ENCODE results near the gene PGBD2.
"Not testable (repeated sequence)": the region's sequence is repeated elsewhere in the genome, so short reads cannot be mapped to it uniquely, and the experiment has no call there.

The PGBD2 gene

GRCh38 chr1:248906009-248906752 is at the start of gene PGBD2:
Gene PGBD2 (plus strand): TSS chr1:248906235. CDS start chr1:248913863, 7,628 bp downstream.
- peak; percentile 93 for DNase-seq (ENCODE audit: extremely low spot score, insufficient read length, low read depth)

DNA sequence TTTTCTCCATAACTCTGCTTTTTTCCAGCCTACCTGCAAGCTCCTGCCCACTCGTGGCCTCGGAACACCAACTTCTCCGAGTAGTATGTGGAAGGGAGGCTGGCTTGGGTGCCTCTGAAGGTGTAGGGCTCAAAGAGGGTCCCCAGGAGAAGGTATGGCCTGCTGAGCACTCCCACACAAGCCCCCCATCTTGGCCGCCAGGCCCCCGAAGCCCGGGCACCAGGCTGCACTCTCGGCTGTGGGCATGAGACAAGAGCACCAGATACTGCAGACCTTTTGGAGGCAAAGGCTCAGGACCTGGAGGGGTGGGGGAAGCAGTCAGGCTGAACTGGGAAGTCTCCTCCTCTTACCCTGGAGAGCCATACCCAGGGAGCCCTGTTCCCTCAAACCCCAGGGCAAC is 48.8 kb upstream of the PGBD2 start:
- no peak for DNase-seq (ENCODE audit: extremely low spot score, insufficient read length, low read depth)
- FAIRE-seq = no peak

More at GRCh38 chr1:248906009-248906752, at the start of gene PGBD2:
- FAIRE-seq = peak; percentile 93

GRCh38 chr1:248857749-248858095 is 48.3 kb upstream of the PGBD2 start:
- DNase-seq (ENCODE audit: extremely low spot score, insufficient read length, low read depth) (no peak), FAIRE-seq (no peak)

DNA sequence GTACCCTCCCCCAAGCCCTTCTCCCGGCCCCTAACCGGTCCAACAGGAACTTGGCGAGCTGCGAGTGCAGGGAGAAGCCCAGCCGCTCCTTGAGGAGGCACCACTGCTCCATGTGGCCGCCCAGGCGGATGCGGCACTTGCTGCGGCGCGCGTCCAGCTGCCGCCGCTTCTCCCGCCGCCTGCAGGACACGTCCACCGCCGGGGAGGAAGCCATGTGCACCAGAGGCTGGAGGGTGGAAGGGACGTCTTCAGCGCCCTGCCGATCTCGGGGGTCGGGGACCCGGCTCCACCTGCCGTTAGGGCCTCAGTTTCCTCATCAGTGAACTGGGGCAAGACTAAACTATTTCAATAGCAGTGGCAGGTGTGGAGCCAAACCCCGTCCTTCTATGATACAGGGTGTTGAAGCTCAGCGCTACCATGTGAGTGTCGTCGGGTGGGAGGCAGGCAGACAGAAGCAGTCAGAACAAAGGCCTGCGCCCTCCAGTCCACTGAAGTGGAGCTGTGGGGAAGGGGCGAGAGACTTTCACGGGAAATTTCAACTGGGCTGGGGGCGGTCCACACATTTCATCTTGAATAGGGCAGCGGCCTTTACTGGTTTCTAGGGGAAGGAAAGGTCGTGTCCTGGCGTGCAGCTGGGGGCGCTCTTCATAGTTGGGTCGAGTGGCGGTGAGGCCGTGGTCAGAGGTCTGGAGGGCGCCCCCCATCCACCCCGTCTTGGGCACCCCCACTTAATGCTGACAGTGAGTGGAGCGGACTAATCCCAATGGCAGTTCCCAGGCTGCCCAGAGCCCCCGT is 47.7 kb upstream of the PGBD2 start:
- DNase-seq (ENCODE audit: extremely low spot score, insufficient read length, low read depth) = no peak
- peak; percentile 5 for FAIRE-seq

- peak; percentile 94 for DNase-seq (ENCODE audit: extremely low spot score, insufficient read length, low read depth)
- FAIRE-seq = peak; percentile 78
These were observed 46.8 kb upstream of the PGBD2 start, which contains the start of gene ZNF692 for GRCh38 chr1:248858891-248859889. Gene ZNF692 (minus strand): TSS chr1:248859085. CDS start chr1:248858309, 776 bp downstream.

DNA sequence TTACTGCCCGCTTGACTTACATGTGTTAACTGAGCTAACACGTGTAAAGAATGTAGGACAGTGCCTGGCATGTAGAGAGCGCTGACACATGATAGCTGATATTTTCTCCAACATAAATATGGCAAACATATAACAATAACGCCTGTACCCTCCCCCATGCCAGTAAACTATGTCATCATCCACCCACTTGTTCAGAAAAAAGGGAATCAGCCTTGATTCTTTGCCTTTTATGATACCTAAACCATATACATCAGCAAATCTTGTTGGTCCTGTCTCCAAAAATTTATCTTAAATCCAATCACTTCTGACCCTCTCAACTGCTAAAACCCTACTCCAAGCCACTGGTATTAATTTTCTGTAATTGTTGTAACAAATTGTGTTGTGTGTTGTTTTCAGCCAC is 46.0 kb upstream of the PGBD2 start:
- no peak for FAIRE-seq
- DNase-seq (ENCODE audit: extremely low spot score, insufficient read length, low read depth) = no peak

DNA sequence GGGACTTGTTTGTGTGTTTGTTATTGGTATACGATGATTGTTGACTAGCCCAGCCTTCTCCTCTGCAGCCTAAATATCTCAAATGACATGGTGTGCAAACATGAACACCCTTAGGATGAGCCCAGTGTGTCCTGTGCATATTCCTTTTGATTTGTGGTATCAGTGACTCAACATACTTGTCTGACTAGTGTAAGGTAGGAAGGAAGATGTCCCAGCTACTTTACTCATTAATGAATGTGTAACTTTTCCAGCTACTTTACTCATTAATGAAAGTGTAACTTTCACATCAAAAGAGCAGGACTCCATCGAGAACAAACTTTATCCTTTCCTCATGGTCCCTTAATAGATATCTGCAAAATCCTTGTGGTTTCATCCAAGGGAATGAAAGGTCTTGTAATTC is 44.4 kb upstream of the PGBD2 start:
- FAIRE-seq = no peak

DNA sequence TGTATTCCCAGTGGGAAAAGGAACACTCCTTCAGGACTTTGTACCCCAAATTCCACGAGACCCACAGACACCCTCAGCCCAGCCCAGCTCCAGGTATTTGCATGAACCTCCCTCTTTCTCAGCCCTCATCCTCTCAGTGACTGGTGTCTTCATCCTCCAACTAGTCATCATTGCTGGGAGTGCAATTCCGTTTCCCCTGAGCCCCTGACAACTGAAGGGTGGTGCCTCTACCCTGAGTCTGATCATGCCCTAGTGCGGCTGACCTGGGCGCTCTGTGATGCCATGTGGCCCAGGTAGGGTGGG is 43.4 kb upstream of the PGBD2 start:
- no peak for FAIRE-seq
- DNase-seq (ENCODE audit: extremely low spot score, insufficient read length, low read depth) = no peak

More for the DNA sequence above, 44.4 kb upstream of the PGBD2 start:
- DNase-seq (ENCODE audit: extremely low spot score, insufficient read length, low read depth) = no peak

DNA sequence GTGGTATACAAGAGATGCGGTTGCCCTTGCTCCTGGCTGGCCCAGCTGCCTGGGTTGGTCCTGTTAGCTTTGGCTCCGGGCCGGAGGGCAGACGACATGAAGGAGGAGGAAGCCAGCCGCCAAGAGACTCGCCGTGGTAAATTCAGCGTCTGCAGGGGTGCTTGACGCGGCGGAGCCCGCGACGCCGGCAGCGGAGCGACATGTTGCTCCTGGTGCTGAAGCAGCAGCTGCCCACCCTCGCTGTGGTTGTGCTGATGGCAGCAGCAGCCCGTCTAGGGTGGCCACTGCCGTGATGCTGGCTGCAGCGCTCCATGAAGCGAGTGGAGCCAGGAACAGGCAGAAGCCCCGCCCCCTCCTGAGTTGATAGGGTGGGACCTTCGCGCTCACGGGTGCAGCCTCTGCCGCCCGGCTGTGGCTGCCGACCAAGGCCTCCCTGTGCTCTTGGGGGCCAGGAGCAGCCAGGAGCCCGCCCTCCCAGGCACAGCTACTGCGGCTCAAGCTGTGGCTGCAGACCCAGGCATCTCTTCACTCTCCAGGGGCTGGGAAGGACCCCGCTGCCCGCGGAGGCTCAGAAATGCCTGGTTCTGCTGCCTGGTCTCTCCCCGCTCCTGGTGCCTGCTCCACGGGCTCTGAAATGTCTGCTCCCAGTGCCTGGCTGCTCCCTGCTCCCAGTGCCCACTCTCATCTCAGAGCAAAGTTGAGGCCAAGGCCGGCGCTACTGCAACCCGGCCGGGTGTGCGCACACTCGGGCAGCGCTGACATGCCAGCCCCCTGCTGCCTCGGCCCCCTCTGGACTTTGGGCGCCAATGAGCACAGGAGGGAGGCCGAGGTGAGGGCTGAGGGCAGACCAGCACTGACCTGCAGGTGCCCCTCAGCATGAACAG is 42.8 kb upstream of the PGBD2 start:
- DNase-seq (ENCODE audit: extremely low spot score, insufficient read length, low read depth) (no peak), FAIRE-seq (peak; percentile 79)

GRCh38 chr1:248871837-248872401 is 34.1 kb upstream of the PGBD2 start:
- no peak for FAIRE-seq
- no peak for DNase-seq (ENCODE audit: extremely low spot score, insufficient read length, low read depth)

- FAIRE-seq (no peak), DNase-seq (ENCODE audit: extremely low spot score, insufficient read length, low read depth) (no peak)
These were observed 33.2 kb upstream of the PGBD2 start for GRCh38 chr1:248872752-248873408.

- DNase-seq (ENCODE audit: extremely low spot score, insufficient read length, low read depth) (peak; percentile 57), FAIRE-seq (peak; percentile 95)
These were observed 32.5 kb upstream of the PGBD2 start for GRCh38 chr1:248873409-248873992.

DNA sequence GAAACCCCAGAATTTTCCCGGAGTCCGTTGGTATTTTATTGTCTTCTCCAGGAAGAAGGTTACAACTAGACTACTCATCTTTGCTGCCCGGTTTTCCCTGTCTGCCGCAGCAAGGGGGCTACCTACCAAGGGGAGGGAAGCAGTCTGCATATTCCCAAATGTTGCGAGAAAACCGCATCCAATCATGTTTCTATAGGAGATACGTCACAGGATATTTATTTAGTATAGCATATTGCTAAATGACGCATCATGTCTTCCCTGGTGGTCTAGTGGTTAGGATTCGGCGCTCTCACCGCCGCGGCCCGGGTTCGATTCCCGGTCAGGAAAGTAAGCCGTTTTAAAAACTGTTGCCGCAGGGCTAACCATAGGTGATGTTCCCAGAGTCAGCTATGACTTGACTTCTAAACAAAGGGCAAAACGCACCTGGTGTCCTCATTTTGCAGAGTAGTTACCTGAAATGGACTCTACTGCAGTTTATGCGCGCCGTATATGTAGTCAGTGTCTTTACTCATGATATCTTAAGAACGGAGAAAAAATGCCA is 32.0 kb upstream of the PGBD2 start:
- FAIRE-seq (no peak), DNase-seq (ENCODE audit: extremely low spot score, insufficient read length, low read depth) (no peak)

DNA sequence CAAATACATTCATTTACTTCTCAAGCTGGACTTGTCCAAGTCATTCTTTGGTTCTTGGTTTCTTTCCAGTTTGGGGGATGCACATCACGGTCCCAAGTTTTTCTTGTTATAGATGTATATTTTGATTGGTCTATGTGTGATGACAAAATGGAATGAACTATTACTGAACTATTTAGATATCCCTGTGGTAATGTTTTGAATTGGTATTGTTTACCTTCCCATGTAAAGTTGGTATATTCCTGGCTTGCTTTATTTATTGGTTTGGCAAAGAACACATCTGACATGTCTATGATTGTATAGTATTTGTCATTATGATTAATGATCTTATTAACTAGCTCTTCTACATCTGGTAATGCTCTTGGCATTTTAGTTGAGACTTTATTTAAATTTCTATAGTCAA is 24.8 kb upstream of the PGBD2 start:
- no peak for FAIRE-seq
- DNase-seq (ENCODE audit: extremely low spot score, insufficient read length, low read depth) = no peak

GRCh38 chr1:248882427-248882826 is 23.6 kb upstream of the PGBD2 start:
- not testable (repeated sequence) for FAIRE-seq; DNase-seq (ENCODE audit: extremely low spot score, insufficient read length, low read depth)

DNA sequence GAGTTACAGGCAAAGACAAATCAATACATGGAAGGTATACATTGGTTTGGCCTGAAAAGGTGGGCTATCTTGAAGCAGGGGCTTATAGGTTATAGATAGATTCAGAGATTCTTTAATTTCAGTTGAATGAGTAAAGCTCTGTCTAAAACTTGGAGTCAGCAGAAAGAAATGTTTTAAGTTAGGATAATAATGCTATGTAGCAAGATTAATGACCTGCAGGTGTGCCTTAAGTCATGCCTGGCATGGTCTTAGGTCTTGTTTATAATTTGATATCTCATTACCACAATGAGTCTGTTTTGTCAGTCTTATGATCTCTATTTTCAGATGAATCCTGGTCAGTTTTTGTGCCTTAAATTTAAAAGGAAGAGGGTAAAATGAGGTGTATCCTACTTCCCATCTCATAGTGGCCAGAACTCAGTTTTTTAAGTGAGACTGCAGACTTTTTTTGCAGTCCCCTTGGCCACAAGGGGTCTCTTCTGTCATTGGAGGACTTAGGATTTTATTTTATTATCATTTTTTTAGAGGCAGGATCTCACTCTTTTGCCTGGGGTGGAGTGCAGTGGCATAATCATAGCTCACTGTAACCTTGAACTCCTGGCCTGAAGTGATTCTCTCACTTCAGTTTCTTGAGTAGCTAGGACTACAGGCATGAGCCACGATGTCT is 21.3 kb upstream of the PGBD2 start:
- DNase-seq (ENCODE audit: extremely low spot score, insufficient read length, low read depth) (no peak), FAIRE-seq (no peak)

- FAIRE-seq = no peak
These were observed 20.4 kb upstream of the PGBD2 start for GRCh38 chr1:248885646-248886045.

More at GRCh38 chr1:248885646-248886045, 20.4 kb upstream of the PGBD2 start:
- no peak for DNase-seq (ENCODE audit: extremely low spot score, insufficient read length, low read depth)
